HepG2 (cell line): ENCODE data around the gene ZNF17. TPM values are rescaled to one million over a fixed set of nuclear protein-coding genes. Genes with fewer than 3 reads are reported as not detected.

Source experiments
- ATAC-seq: fragments of 200-7000 bp; cut with Tn5 transposase; 3 replicates; pipeline ENCODE4 v1.9.1; 2020; ENCODE audit warnings: mild to moderate bottlenecking, moderate library complexity
- BruUV-seq: library from RNA; stranded (reverse); fragments of 400-500 nt; replicated peaks from 2 replicates; lab custom pipeline; 2021; lab: Mats Ljungman, UMichigan
- CTCF ChIA-PET: fragments of 300-600 bp; formaldehyde crosslinking; extraction: SDS; loops from one replicate; lab custom pipeline; 2021; ENCODE audit warnings: low total read pairs, inconsistent platforms, low intra/inter-chr PET ratio; lab: Yijun Ruan, JAX
- POLR2A ChIA-PET: fragments of 350-600 bp; sonication (Branson Sonifier 250); formaldehyde crosslinking; loops from one replicate; lab custom pipeline; 2020; ENCODE audit warnings: antibody characterized with exemption, inconsistent platforms; lab: Yijun Ruan, JAX
- DNase-seq: peaks from one replicate; pipeline ENCODE4 v3.0.0-alpha.2; 2015; ENCODE audit warnings: low spot score
- FAIRE-seq: peaks from 3 replicates; lab custom pipeline; 2011; peaks lifted over from hg19 to GRCh38; lab: Jason Lieb, UNC
- H2AFZ ChIP-seq: one replicate; pipeline ENCODE4 v1.6.1; 2011; ENCODE audit warnings: low read length, inconsistent platforms
- H3K27ac ChIP-seq: fragments of 300-600 bp; 3 replicates; pipeline ENCODE4 v1.8.0; 2011; ENCODE audit warnings: mixed run types, mild to moderate bottlenecking, mixed read lengths, low read length, inconsistent platforms; ENCODE audit not compliant: insufficient read depth; ENCODE audit errors: extremely low read length
- H3K27me3 ChIP-seq, 2 experiments: fragments of 200-600 bp in 1 of 2; 2 replicates in 1 of 2; 3 replicates in 1 of 2; pipeline versions ENCODE4 v1.6.0 to v1.8.0; 2011; ENCODE audit warnings: low read length in 2 of 2, mild to moderate bottlenecking in 2 of 2, moderate library complexity in 2 of 2, inconsistent platforms in 1 of 2; ENCODE audit not compliant: insufficient read depth in 2 of 2, control insufficient read depth in 1 of 2
- H3K36me3 ChIP-seq, 2 experiments: fragments of 200-600 bp in 1 of 2; replicated peaks in 1 of 2; 2 replicates in 1 of 2; 3 replicates in 1 of 2; pipeline versions ENCODE4 v1.5.1 to v1.8.0; 2011; ENCODE audit warnings: low read length in 2 of 2, inconsistent platforms in 1 of 2; ENCODE audit not compliant: insufficient read depth in 2 of 2, control insufficient read depth in 1 of 2
- H3K4me1 ChIP-seq: 2 replicates; pipeline ENCODE4 v1.5.1; 2012; ENCODE audit warnings: low read length, inconsistent platforms; ENCODE audit not compliant: insufficient read depth
- H3K4me2 ChIP-seq: 2 replicates; pipeline ENCODE4 v1.6.0; 2011; ENCODE audit warnings: low read depth, low read length, inconsistent platforms
- H3K4me3 ChIP-seq, 3 experiments: fragments of 200-600 bp in 1 of 3; sonication (generic), shearing (Covaris generic) in 1 of 3; replicated peaks in 1 of 3; 2 replicates each; pipeline ENCODE4 v1.5.1; 2011 to 2016; ENCODE audit warnings: low read length in 3 of 3, inconsistent platforms in 2 of 3, low read depth in 2 of 3, mild to moderate bottlenecking in 2 of 3, control low read depth in 1 of 3, mixed read lengths in 1 of 3; ENCODE audit not compliant: insufficient read depth in 1 of 3
- H3K79me2 ChIP-seq: one replicate; pipeline ENCODE4 v1.6.1; 2011; ENCODE audit warnings: low read length, inconsistent platforms; ENCODE audit not compliant: insufficient read depth
- H3K9ac ChIP-seq: 2 replicates; pipeline ENCODE4 v1.6.0; 2011; ENCODE audit warnings: mild to moderate bottlenecking, low read depth, low read length, inconsistent platforms; ENCODE audit not compliant: insufficient read depth
- H3K9me3 ChIP-seq: 2 replicates; pipeline ENCODE4 v1.5.1; 2012; ENCODE audit warnings: mild to moderate bottlenecking, low read length
- H4K20me1 ChIP-seq: 2 replicates; pipeline ENCODE4 v1.6.0; 2011; ENCODE audit warnings: inconsistent platforms, mild to moderate bottlenecking, low read length, moderate library complexity; ENCODE audit not compliant: insufficient read depth
- HCFC1 ChIP-seq: fragments of 150-350 bp; IDR thresholded peaks from 2 replicates; pipeline ENCODE4 v1.6.1; 2014; ENCODE audit warnings: low read depth, low read length
- IKZF5 ChIP-seq: IDR thresholded peaks from 2 replicates; pipeline ENCODE4 v1.6.1; 2018; ENCODE audit warnings: missing genetic modification reagents, mild to moderate bottlenecking, missing compliant biosample characterization
- JUN ChIP-seq: sonication (generic); formaldehyde crosslinking; IDR thresholded peaks from 2 replicates; pipeline ENCODE4 v1.4.0; 2020; ENCODE audit warnings: mild to moderate bottlenecking, missing genetic modification reagents
- KAT8 ChIP-seq: IDR thresholded peaks from 2 replicates; pipeline ENCODE4 v1.6.1; 2016; ENCODE audit warnings: missing genetic modification reagents, missing compliant biosample characterization
- LCORL ChIP-seq, 2 experiments: fragments of 450-650 bp in 1 of 2; sonication (generic) in 1 of 2; formaldehyde crosslinking in 1 of 2; IDR thresholded peaks; 2 replicates each; pipeline versions ENCODE4 v1.5.0 to v1.6.1; 2017 to 2020; ENCODE audit warnings: antibody characterized with exemption in 1 of 2, missing genetic modification reagents in 1 of 2
- TBX2 ChIP-seq: sonication (generic); formaldehyde crosslinking; IDR thresholded peaks from 2 replicates; pipeline ENCODE4 v1.5.0; 2020; ENCODE audit warnings: missing genetic modification reagents, mild to moderate bottlenecking, borderline replicate concordance
- THRA ChIP-seq: sonication (generic); formaldehyde crosslinking; IDR thresholded peaks from 2 replicates; pipeline ENCODE4 v1.4.0; 2020; ENCODE audit warnings: missing genetic modification reagents, borderline replicate concordance
- ZNF350 ChIP-seq: sonication (generic); formaldehyde crosslinking; IDR thresholded peaks from 2 replicates; pipeline ENCODE4 v1.4.0; 2020; ENCODE audit warnings: mild to moderate bottlenecking, low read depth, missing genetic modification reagents, borderline replicate concordance
- WGBS: methylation state at CpG from one replicate; pipeline ENCODE4 v1.1.6; 2017; ENCODE audit warnings: low lambda C conversion rate; 5-methylcytosine and 5-hydroxymethylcytosine counted together
- in situ Hi-C: cut with HindIII; loops from 2 replicates; pipeline ENCODE4 v1.10.0; 2017; ENCODE audit warnings: low pct_unique_long_range_greater_than_20kb; ENCODE audit not compliant: extremely low pct_ligation_motif_present
- intact Hi-C: fragments of 100-400 bp; cut with micrococcal nuclease; formaldehyde crosslinking; loops from one replicate; pipeline ENCODE4 v1.10.0; 2022; ENCODE audit not compliant: unreplicated experiment
- polyA plus RNA-seq, 8 experiments: library from polyadenylated mRNA; depleted of rRNA in 3 of 8; stranded (reverse) in 7 of 8; unstranded in 1 of 8; fragments of >200 nt; fragmentation: Illumina TruSeq in 4 of 8; extraction: Trizol in 4 of 8; gene quantifications; 2 replicates each; pipeline versions ENCODE4 v1.2.1 to v1.2.3, GENCODE V29; 2011 to 2016; ENCODE audit warnings: low read depth in 4 of 8, missing spikeins in 1 of 8, mixed read lengths in 1 of 8; ENCODE audit not compliant: insufficient read depth in 1 of 8
- total RNA-seq, 5 experiments: library from RNA; depleted of rRNA; stranded (reverse); fragments of >200 nt; fragmentation: Illumina TruSeq; extraction: Trizol; gene quantifications; 2 replicates each; pipeline ENCODE4 v1.2.3, GENCODE V29; 2016; ENCODE audit warnings: low read depth in 1 of 5

Gene ZNF17
- total and polyA plus RNA-seq, 2 of the 13 experiments (the other 11 are each of a cell fraction or from before 2014, with no cell fraction given), result 3.7 to 10.1 TPM

GRCh38 chr19:57406516-57407123, 4.3 kb upstream of the ZNF17 start (continued):
- TF ChIP-seq IKZF5 (CRISPR knock-in tag), result 0 out of 2 replicates have a peak, but pooled peaks have one; percentile 17
- TF ChIP-seq TBX2 (CRISPR knock-in tag), result 0 out of 2 replicates have a peak, but pooled peaks have one; percentile 22
- TF ChIP-seq HCFC1, result 0 out of 2 replicates have a peak, but pooled peaks have one; percentile 18
- no peak for TF ChIP-seq JUN
- peak; percentile 52; the same call in 1 of the 2 replicates for TF ChIP-seq KAT8
- TF ChIP-seq THRA (CRISPR knock-in tag), result peak; percentile 43; the same call in 1 of the 2 replicates
- TF ChIP-seq, all 625 proteins: peak for 74

- FAIRE-seq (no peak), DNase-seq (no peak), ATAC-seq (no peak)
- H3K79me2 ChIP-seq, result peaks cover 4% of the 10 kb centered on the region
- intact Hi-C loops, result no loop called here
- no peak for TF ChIP-seq ZNF350 (CRISPR knock-in tag)
- 0 out of 2 replicates have a peak, but pooled peaks have one; percentile 28 for TF ChIP-seq LCORL (IDR thresholded peaks at IDR 0.05)
- TF ChIP-seq LCORL (CRISPR knock-in tag; IDR thresholded peaks at IDR 0.05), result no peak
- no peaks in the 10 kb centered on the region for H3K27me3 ChIP-seq
- POLR2A ChIA-PET, result no interaction called here
- no peaks in the 10 kb centered on the region for H3K9me3 ChIP-seq
- 99% methylated on average over 4 of the region's 4 CpGs for WGBS
- no peak overlapping the region for H3K27ac ChIP-seq
- no peak overlapping the region for H3K9ac ChIP-seq
- H3K4me3 ChIP-seq, result no peak overlapping the region
- in situ Hi-C loops, result no loop called here
- CTCF ChIA-PET, result no interaction called here
- H4K20me1 ChIP-seq, result no peaks in the 10 kb centered on the region
- no peak overlapping the region for H2AFZ ChIP-seq
- H3K36me3 ChIP-seq, result peaks cover 10 to 40% of the 10 kb centered on the region in 2 experiments
- no TSS peak for BruUV-seq
- H3K4me2 ChIP-seq, result no peak overlapping the region
- no peaks in the 10 kb centered on the region for H3K4me1 ChIP-seq
Observed at GRCh38 chr19:57419439-57419838, 8.5 kb downstream of the ZNF17 start.
